MM.1S (cell line): ENCODE results near the gene AFG1L.

ENCODE experiments used
- DNase-seq: peaks from one replicate; pipeline ENCODE4 v3.0.0-alpha.2; 2015
- H2AFZ ChIP-seq: fragments of 300-600 bp; sonication (generic); 2 replicates; pipeline ENCODE4 v1.6.0; 2016; ENCODE audit warnings: antibody characterized with exemption, low read length
- H3F3A ChIP-seq: fragments of 300-600 bp; sonication (generic); 2 replicates; pipeline ENCODE4 v1.6.1; 2016; ENCODE audit warnings: mild to moderate bottlenecking, antibody characterized with exemption, low read length, moderate library complexity, mixed read lengths; ENCODE audit not compliant: insufficient read depth
- H3K27ac ChIP-seq: fragments of 300-600 bp; sonication (generic); 2 replicates; pipeline ENCODE4 v1.5.1; 2016; ENCODE audit warnings: mild to moderate bottlenecking, low read length
- H3K27me3 ChIP-seq: fragments of 300-600 bp; sonication (generic); replicated peaks from 2 replicates; pipeline ENCODE4 v1.6.0; 2016; ENCODE audit warnings: low read length; ENCODE audit not compliant: insufficient read depth
- H3K36me3 ChIP-seq: fragments of 300-600 bp; sonication (generic); replicated peaks from 2 replicates; pipeline ENCODE4 v1.6.1; 2016; ENCODE audit warnings: mild to moderate bottlenecking, low read length, mixed read lengths; ENCODE audit not compliant: insufficient read depth
- H3K4me1 ChIP-seq: fragments of 300-600 bp; sonication (generic); 2 replicates; pipeline ENCODE4 v1.6.1; 2016; ENCODE audit warnings: low read length, mixed read lengths
- H3K4me2 ChIP-seq: fragments of 300-600 bp; sonication (generic); 2 replicates; pipeline ENCODE4 v1.6.0; 2016; ENCODE audit warnings: low read depth, low read length
- H3K4me3 ChIP-seq: fragments of 300-600 bp; sonication (generic); 2 replicates; pipeline ENCODE4 v1.5.1; 2016; ENCODE audit warnings: low read length, mixed read lengths
- H3K79me2 ChIP-seq: fragments of 300-600 bp; sonication (generic); 2 replicates; pipeline ENCODE4 v1.6.1; 2016; ENCODE audit warnings: mixed run types, low read length, mixed read lengths
- H3K9ac ChIP-seq: fragments of 300-600 bp; sonication (generic); 2 replicates; pipeline ENCODE4 v1.6.1; 2016; ENCODE audit warnings: low read length, mixed read lengths
- H3K9me2 ChIP-seq: fragments of 300-600 bp; sonication (generic); replicated peaks from 2 replicates; pipeline ENCODE4 v1.6.1; 2016; ENCODE audit warnings: mild to moderate bottlenecking, low read length, mixed read lengths; ENCODE audit not compliant: insufficient read depth
- H3K9me3 ChIP-seq: fragments of 300-600 bp; sonication (generic); replicated peaks from 2 replicates; pipeline ENCODE4 v1.6.1; 2016; ENCODE audit warnings: mild to moderate bottlenecking, low read length, mixed read lengths; ENCODE audit not compliant: insufficient read depth
- H4K20me1 ChIP-seq: fragments of 300-600 bp; sonication (generic); 2 replicates; pipeline ENCODE4 v1.6.1; 2016; ENCODE audit warnings: mild to moderate bottlenecking, low read length, moderate library complexity, mixed read lengths; ENCODE audit not compliant: insufficient read depth
- CTCF ChIP-seq: fragments of 300-600 bp; sonication (generic); IDR thresholded peaks from 2 replicates; pipeline ENCODE4 v1.5.1; 2016; ENCODE audit warnings: antibody characterized with exemption, low read length, mixed read lengths
- EZH2 ChIP-seq: fragments of 300-600 bp; sonication (generic); optimal IDR thresholded peaks from 2 replicates; pipeline ENCODE3; 2017; ENCODE audit warnings: low read depth, mild to moderate bottlenecking, antibody characterized with exemption, low read length, mixed read lengths
- EZH2phosphoT487 ChIP-seq: fragments of 300-600 bp; sonication (generic); IDR thresholded peaks from 2 replicates; pipeline ENCODE4 v1.6.1; 2018; ENCODE audit warnings: antibody characterized with exemption, low read length

Gene AFG1L

GRCh38 chr6:108434222-108434621 is 139.4 kb downstream of the AFG1L start:
- Histone ChIP-seq H3K27me3 (no peaks in the 10 kb centered on the region), H3K79me2 (no peaks in the 10 kb centered on the region), H3K4me3 (no peak overlapping the region), H3K27ac (no peak overlapping the region), H3K9ac (no peak overlapping the region), H2AFZ (no peak overlapping the region), H3K9me3 (no peaks in the 10 kb centered on the region), H3K4me1 (no peaks in the 10 kb centered on the region), H3F3A (no peaks in the 10 kb centered on the region), H3K9me2 (no peaks in the 10 kb centered on the region), H3K36me3 (no peaks in the 10 kb centered on the region), H4K20me1 (no peaks in the 10 kb centered on the region), H3K4me2 (no peak overlapping the region)
- no peak for DNase-seq
- TF ChIP-seq EZH2phosphoT487 = no peak
- TF ChIP-seq CTCF = no peak
- TF ChIP-seq EZH2 = no peak

GRCh38 chr6:108435391-108435790 is 140.5 kb downstream of the AFG1L start:
- Histone ChIP-seq H3K36me3 (no peaks in the 10 kb centered on the region), H3K27ac (no peak overlapping the region), H3K79me2 (no peaks in the 10 kb centered on the region), H3K9me3 (no peaks in the 10 kb centered on the region), H3F3A (no peaks in the 10 kb centered on the region), H2AFZ (no peak overlapping the region), H3K9me2 (no peaks in the 10 kb centered on the region), H3K27me3 (no peaks in the 10 kb centered on the region), H4K20me1 (no peaks in the 10 kb centered on the region), H3K4me1 (no peaks in the 10 kb centered on the region), H3K4me3 (no peak overlapping the region), H3K4me2 (no peak overlapping the region), H3K9ac (no peak overlapping the region)
- no peak for TF ChIP-seq EZH2phosphoT487
- no peak for TF ChIP-seq CTCF
- TF ChIP-seq EZH2 = no peak
- no peak for DNase-seq

GRCh38 chr6:108436771-108437170 is 141.9 kb downstream of the AFG1L start:
- Histone ChIP-seq H3K27me3 (no peaks in the 10 kb centered on the region), H3K9ac (no peak overlapping the region), H3K4me3 (no peak overlapping the region), H3F3A (no peaks in the 10 kb centered on the region), H3K4me2 (no peak overlapping the region), H3K27ac (no peak overlapping the region), H3K36me3 (no peaks in the 10 kb centered on the region), H3K9me2 (no peaks in the 10 kb centered on the region), H3K79me2 (no peaks in the 10 kb centered on the region), H3K4me1 (no peaks in the 10 kb centered on the region), H2AFZ (no peak overlapping the region), H4K20me1 (no peaks in the 10 kb centered on the region), H3K9me3 (no peaks in the 10 kb centered on the region)
- no peak for TF ChIP-seq EZH2phosphoT487
- TF ChIP-seq CTCF = no peak
- TF ChIP-seq EZH2 = no peak
- DNase-seq = no peak

GRCh38 chr6:108437821-108438220 is 143.0 kb downstream of the AFG1L start:
- Histone ChIP-seq H3K9ac (no peak overlapping the region), H3K27me3 (no peaks in the 10 kb centered on the region), H4K20me1 (no peaks in the 10 kb centered on the region), H3K4me1 (no peaks in the 10 kb centered on the region), H3K79me2 (no peaks in the 10 kb centered on the region), H3K9me2 (no peaks in the 10 kb centered on the region), H3F3A (no peaks in the 10 kb centered on the region), H2AFZ (no peak overlapping the region), H3K27ac (no peak overlapping the region), H3K9me3 (no peaks in the 10 kb centered on the region), H3K4me3 (no peak overlapping the region), H3K4me2 (no peak overlapping the region), H3K36me3 (no peaks in the 10 kb centered on the region)
- TF ChIP-seq EZH2 (no peak), CTCF (no peak)
- DNase-seq = no peak
